Measurements from ENCODE around the gene INTS2.
"Not testable (repeated sequence)": the region's sequence is repeated elsewhere in the genome, so short reads cannot be mapped to it uniquely, and the experiment has no call there.

Gene INTS2

DNA sequence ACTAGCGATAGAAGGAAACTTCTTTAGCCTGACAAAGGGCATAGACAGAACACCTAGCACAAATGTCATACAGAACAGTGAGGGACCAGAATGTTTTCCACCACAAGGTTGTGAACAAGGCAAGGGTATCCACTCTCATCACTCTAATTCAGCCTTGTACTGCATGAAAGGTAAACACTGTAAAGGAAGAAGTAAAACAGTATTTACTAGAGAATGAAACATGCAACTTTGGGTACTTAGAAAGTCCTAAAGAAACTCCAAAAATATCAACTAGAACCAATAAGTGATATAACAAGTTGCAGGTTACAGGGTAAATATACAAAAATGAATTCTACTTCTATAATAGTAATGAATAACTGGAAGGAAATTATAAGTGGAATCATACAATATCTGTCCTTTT is 96.7 kb downstream of the INTS2 start:
- H3K9ac ChIP-seq (ENCODE audit: low read length), result no peak overlapping the region
- no peaks in the 10 kb centered on the region for H3K4me1 ChIP-seq (ENCODE audit: control insufficient read depth, low read depth, low read length)
- peaks cover 10% of the 10 kb centered on the region for H3K36me3 ChIP-seq (ENCODE audit: control insufficient read depth, low read depth, low read length)
- no peaks in the 10 kb centered on the region for H3K27me3 ChIP-seq (ENCODE audit: control insufficient read depth, insufficient read depth, low read length)
- no peak overlapping the region for H3K27ac ChIP-seq (ENCODE audit: low read length)
- peaks cover 4% of the 10 kb centered on the region for H3K9me3 ChIP-seq (ENCODE audit: control insufficient read depth, low read depth, low read length)
- no peak overlapping the region for H3K4me3 ChIP-seq (ENCODE audit: low read length)

DNA sequence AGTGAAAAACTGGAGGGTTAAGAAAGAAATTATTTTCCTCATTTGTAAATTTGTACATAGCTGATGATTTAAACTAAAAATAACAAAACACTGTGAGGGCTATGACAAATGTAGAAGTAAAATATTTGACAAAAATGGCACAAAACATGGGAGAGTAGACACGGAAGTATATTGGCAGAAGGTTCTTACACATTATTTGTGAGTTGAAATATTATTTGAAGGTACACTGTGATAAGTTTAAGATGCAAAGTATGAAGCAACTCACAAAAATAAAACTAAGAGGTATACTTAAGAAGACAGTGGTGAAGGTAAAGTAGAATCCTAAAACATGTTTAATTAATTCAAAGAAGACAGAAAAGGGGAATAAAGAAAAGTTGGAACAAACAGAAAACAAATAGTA is 99.1 kb downstream of the INTS2 start:
- H3K4me3 ChIP-seq (ENCODE audit: low read length), result no peak overlapping the region
- no peak overlapping the region for H3K27ac ChIP-seq (ENCODE audit: low read length)
- H3K9ac ChIP-seq (ENCODE audit: low read length), result no peak overlapping the region
- no peaks in the 10 kb centered on the region for H3K27me3 ChIP-seq (ENCODE audit: control insufficient read depth, insufficient read depth, low read length)
- peaks cover 4% of the 10 kb centered on the region for H3K9me3 ChIP-seq (ENCODE audit: control insufficient read depth, low read depth, low read length)
- H3K4me1 ChIP-seq (ENCODE audit: control insufficient read depth, low read depth, low read length), result no peaks in the 10 kb centered on the region
- peaks cover 3% of the 10 kb centered on the region for H3K36me3 ChIP-seq (ENCODE audit: control insufficient read depth, low read depth, low read length)

DNA sequence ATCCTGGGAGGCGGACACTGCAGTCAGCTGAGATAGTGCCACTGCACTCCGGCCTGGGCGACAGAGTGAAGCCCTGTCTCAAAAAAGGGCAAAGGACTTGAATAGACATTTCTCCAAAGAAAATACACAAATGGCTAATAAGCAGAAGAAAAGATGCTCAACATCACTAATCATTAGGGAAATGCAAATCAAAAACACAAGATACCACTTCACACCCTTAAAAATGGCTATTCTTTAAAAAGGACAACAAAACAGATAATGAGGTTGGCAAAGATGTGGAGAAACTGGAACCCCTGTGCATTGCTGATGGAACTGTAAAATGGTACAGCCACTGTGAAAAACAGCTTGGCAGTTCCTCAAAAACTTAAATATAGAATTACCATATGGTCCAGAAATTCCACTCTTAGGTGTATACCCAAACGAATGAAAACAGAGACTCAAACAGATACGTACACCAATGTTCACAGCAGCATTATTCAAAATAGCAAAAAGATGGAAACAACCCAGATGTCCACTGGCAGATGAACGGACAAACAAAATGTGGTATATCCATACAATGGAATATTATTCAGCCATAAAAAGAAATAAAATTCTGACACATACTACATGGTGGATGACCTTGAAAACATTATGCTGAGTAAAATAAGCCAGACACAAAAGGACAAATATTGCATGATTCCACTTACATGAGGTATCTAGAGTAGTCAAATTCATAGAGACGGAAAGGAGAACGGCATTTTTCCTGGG is 100.0 kb downstream of the INTS2 start:
- Histone ChIP-seq H3K4me3 (ENCODE audit: low read length) (no peak overlapping the region), H3K27me3 (ENCODE audit: control insufficient read depth, insufficient read depth, low read length) (no peaks in the 10 kb centered on the region), H3K9ac (ENCODE audit: low read length) (no peak overlapping the region), H3K36me3 (ENCODE audit: control insufficient read depth, low read depth, low read length) (peaks cover 3% of the 10 kb centered on the region), H3K27ac (ENCODE audit: low read length) (no peak overlapping the region), H3K4me1 (ENCODE audit: control insufficient read depth, low read depth, low read length) (no peaks in the 10 kb centered on the region), H3K9me3 (ENCODE audit: control insufficient read depth, low read depth, low read length) (peaks cover 4% of the 10 kb centered on the region)

DNA sequence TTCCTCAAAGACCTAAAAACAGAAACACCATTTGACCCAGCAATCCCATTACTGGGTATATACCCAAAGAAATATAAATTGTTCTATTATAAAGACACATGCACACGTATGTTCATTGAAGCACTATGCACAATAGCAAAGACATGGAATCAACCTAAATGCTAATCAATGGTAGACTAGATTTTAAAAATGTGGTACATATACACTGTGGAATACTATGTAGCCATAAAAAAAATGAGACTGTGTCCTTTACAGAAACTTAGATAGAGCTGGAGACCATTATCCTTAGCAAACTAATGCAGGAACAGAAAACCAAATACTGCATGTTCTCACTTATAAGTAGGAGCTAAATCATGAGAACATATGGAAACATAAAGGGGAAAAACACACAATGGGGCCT is 100.9 kb downstream of the INTS2 start:
- H3K27ac ChIP-seq (ENCODE audit: low read length); H3K36me3 ChIP-seq (ENCODE audit: control insufficient read depth, low read depth, low read length): not testable (repeated sequence)

DNA sequence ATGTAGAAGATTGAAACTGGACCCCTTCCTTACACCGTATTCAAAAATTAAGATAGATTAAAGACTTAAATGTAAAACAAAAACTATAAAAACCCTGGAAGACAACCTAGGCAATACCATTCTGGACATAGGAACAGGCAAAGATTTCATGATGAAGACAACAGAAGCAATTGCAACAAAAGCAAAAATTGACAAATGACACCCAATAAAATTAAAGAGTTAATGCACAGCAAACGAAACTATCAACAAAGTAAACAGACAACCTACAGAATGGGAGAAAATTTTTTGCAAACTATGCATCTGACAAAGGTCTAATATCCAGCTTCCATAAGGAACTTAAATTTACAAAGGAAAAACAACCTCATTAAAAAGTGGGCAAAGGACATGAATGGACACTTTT is 101.6 kb downstream of the INTS2 start:
- H3K27me3 ChIP-seq (ENCODE audit: control insufficient read depth, insufficient read depth, low read length); H3K4me1 ChIP-seq (ENCODE audit: control insufficient read depth, low read depth, low read length); H3K36me3 ChIP-seq (ENCODE audit: control insufficient read depth, low read depth, low read length); H3K9ac ChIP-seq (ENCODE audit: low read length); H3K4me3 ChIP-seq (ENCODE audit: low read length); H3K27ac ChIP-seq (ENCODE audit: low read length); H3K9me3 ChIP-seq (ENCODE audit: control insufficient read depth, low read depth, low read length): not testable (repeated sequence)

More for the DNA sequence above, 100.9 kb downstream of the INTS2 start:
- H3K9me3 ChIP-seq (ENCODE audit: control insufficient read depth, low read depth, low read length); H3K9ac ChIP-seq (ENCODE audit: low read length); H3K27me3 ChIP-seq (ENCODE audit: control insufficient read depth, insufficient read depth, low read length); H3K4me3 ChIP-seq (ENCODE audit: low read length); H3K4me1 ChIP-seq (ENCODE audit: control insufficient read depth, low read depth, low read length): not testable (repeated sequence)

DNA sequence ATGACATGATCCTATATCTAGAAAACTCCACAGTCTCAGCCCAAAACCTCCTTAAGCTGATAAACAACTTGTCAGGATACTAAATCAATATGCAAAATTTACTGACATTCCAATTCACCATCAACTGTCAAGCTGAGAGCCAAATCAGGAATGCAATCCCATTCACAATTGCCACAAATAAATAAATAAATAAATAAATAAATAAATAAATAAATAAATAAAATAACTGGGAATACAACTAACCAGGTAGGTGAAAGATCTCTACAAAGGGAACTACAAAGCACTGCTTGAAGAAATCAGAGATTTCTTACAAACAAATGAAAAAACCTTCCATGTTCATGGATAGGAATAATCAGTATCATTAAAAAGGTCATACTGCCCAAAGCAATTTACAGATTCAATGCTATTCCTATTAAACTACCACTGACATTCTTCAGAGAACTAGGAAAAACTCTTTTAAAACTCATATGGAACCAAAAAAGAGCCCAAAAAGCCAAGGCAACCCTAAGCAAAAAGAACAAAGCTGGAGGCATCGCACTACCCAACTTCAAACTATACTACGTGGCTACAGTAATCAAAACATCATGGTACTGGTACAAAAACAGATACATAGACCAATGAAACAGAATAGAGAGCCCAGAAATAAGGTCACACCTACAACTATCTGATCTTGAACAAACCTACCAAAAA is 102.2 kb downstream of the INTS2 start:
- Histone ChIP-seq H3K4me1 (ENCODE audit: control insufficient read depth, low read depth, low read length) (no peaks in the 10 kb centered on the region), H3K36me3 (ENCODE audit: control insufficient read depth, low read depth, low read length) (peaks cover 6% of the 10 kb centered on the region), H3K27ac (ENCODE audit: low read length) (no peak overlapping the region), H3K9ac (ENCODE audit: low read length) (no peak overlapping the region), H3K4me3 (ENCODE audit: low read length) (no peak overlapping the region), H3K27me3 (ENCODE audit: control insufficient read depth, insufficient read depth, low read length) (no peaks in the 10 kb centered on the region), H3K9me3 (ENCODE audit: control insufficient read depth, low read depth, low read length) (peaks cover 4% of the 10 kb centered on the region)

DNA sequence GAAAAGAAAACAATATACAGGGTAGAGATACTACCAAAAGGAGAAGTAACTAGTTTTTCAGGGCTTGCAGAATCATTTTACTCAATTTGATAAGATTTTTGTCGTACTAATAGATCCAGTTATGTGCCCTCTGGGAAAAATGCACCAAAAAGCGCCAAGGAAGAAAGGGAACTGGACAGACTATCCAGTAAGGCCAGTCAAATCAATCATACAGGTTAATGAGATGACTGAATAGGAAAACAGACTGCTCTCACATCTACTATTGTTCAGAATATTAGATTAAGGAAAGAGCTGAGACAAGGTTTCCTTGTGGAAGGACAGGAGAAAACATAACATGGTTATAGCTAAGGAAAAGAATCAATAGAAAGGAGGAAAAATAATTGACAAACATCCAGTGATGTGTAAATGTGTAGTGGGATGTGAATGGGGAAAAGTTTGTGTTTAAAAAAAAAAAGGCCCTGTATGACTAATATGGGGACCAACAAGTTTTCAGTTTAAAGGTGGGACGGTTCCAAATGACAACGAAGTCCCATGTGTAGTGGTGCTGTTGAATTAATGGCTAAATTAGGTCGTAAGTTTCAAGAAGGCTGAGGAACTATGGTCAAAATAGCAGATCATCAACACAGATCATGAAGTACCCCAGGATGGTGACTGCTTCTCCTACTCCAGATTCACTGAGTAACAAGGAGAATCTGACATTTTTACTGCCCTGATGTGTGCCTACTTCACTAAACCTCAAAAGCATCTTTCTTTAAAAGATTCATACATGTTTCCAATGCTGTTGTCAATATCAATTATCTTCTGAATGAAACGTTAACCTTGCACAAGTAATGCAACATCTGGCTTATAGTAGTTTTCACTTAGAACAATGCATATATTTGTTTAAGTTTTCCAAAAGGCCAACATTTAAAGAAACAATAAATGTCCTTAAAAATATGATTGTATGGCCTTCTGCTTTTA is 105.2 kb downstream of the INTS2 start:
- no peaks in the 10 kb centered on the region for H3K4me1 ChIP-seq (ENCODE audit: control insufficient read depth, low read depth, low read length)
- H3K27ac ChIP-seq (ENCODE audit: low read length), result no peak overlapping the region

DNA sequence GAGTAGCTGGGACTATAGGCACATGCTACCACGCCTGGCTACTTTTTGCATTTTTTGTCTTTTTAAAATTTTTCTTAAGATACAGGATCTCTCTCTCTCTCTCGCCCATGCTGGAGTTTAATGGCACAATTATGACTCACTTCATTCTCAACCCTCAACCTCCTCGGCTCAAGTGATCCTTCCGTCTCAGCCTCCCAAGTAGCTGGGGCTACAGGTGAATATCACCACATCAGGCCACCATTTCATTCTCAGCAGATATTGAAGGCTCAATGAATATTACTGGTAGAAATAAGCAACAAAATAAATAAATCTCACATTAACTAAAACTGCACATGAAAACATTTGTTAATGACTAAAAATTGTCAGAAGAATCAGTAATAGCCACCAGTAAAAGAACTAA is 106.1 kb downstream of the INTS2 start:
- Histone ChIP-seq H3K9me3 (ENCODE audit: control insufficient read depth, low read depth, low read length) (no peaks in the 10 kb centered on the region), H3K4me1 (ENCODE audit: control insufficient read depth, low read depth, low read length) (no peaks in the 10 kb centered on the region), H3K27me3 (ENCODE audit: control insufficient read depth, insufficient read depth, low read length) (no peaks in the 10 kb centered on the region), H3K4me3 (ENCODE audit: low read length) (no peak overlapping the region), H3K9ac (ENCODE audit: low read length) (no peak overlapping the region), H3K27ac (ENCODE audit: low read length) (no peak overlapping the region), H3K36me3 (ENCODE audit: control insufficient read depth, low read depth, low read length) (peaks cover 7% of the 10 kb centered on the region)

More for the DNA sequence above, 105.2 kb downstream of the INTS2 start:
- Histone ChIP-seq H3K36me3 (ENCODE audit: control insufficient read depth, low read depth, low read length) (peaks cover 6% of the 10 kb centered on the region), H3K9me3 (ENCODE audit: control insufficient read depth, low read depth, low read length) (no peaks in the 10 kb centered on the region), H3K9ac (ENCODE audit: low read length) (no peak overlapping the region), H3K27me3 (ENCODE audit: control insufficient read depth, insufficient read depth, low read length) (no peaks in the 10 kb centered on the region), H3K4me3 (ENCODE audit: low read length) (no peak overlapping the region)

DNA sequence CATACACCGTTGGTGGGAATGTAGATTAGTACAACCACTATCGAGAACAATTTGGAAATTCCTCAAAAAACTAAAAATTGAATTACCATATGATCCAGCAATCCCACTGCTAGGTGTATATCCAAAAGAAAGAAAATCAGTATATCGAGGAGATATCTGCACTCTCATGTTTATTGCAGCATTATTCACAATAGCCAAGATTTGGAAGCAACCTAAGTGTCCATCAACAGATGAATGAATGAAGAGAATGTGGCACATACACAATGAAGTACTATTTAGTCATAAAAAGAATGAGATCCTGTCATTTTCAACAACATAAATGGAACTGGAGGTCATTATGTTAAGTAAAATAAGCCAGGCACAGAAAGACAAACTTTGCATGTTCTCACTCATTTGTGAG is 108.5 kb downstream of the INTS2 start:
- not testable (repeated sequence) for H3K27ac ChIP-seq (ENCODE audit: low read length); H3K27me3 ChIP-seq (ENCODE audit: control insufficient read depth, insufficient read depth, low read length); H3K4me3 ChIP-seq (ENCODE audit: low read length); H3K4me1 ChIP-seq (ENCODE audit: control insufficient read depth, low read depth, low read length); H3K9me3 ChIP-seq (ENCODE audit: control insufficient read depth, low read depth, low read length); H3K9ac ChIP-seq (ENCODE audit: low read length)
- H3K36me3 ChIP-seq (ENCODE audit: control insufficient read depth, low read depth, low read length), result peaks cover 13% of the 10 kb centered on the region

DNA sequence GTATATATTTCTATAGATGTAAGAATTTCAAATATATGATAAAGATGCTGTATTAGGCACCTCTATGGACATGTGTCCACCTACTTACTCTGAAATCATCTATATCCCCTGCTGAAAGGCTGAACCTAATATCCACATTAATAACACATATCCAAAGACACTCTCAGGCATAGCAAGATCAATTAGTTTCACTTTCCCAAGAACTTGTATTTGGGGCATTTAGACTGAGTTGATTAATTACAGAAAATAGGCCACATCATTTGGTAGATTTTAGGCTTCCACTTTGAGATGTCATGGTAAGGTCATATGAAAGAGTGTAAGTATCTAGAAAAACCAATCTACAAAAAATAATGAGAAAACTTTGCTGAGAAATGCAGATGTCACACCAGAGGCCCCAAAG is 109.6 kb downstream of the INTS2 start:
- Histone ChIP-seq H3K27ac (ENCODE audit: low read length) (no peak overlapping the region), H3K36me3 (ENCODE audit: control insufficient read depth, low read depth, low read length) (peaks cover 13% of the 10 kb centered on the region), H3K9ac (ENCODE audit: low read length) (no peak overlapping the region), H3K27me3 (ENCODE audit: control insufficient read depth, insufficient read depth, low read length) (no peaks in the 10 kb centered on the region), H3K9me3 (ENCODE audit: control insufficient read depth, low read depth, low read length) (no peaks in the 10 kb centered on the region), H3K4me1 (ENCODE audit: control insufficient read depth, low read depth, low read length) (no peaks in the 10 kb centered on the region), H3K4me3 (ENCODE audit: low read length) (no peak overlapping the region)

DNA sequence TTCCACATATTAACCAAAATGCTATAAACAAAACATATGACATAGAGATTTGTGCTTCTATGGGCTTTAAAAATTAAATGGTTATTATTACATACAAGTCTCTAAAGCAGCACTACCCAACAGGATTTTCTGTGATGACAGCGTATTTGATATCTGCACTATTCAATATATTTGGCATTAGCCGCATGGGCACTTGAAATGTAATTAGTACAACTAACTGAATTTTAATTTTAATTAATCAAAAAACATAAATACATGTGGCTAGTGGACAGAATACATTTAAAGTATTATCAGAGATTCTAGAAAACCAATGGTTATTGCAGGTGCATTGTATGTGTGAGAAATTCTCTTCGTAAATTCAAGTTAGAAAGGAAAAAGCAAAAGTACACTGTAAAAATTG is 110.3 kb downstream of the INTS2 start:
- Histone ChIP-seq H3K36me3 (ENCODE audit: control insufficient read depth, low read depth, low read length) (peaks cover 13% of the 10 kb centered on the region), H3K4me3 (ENCODE audit: low read length) (no peak overlapping the region), H3K27ac (ENCODE audit: low read length) (no peak overlapping the region), H3K9me3 (ENCODE audit: control insufficient read depth, low read depth, low read length) (no peaks in the 10 kb centered on the region), H3K27me3 (ENCODE audit: control insufficient read depth, insufficient read depth, low read length) (no peaks in the 10 kb centered on the region), H3K9ac (ENCODE audit: low read length) (no peak overlapping the region), H3K4me1 (ENCODE audit: control insufficient read depth, low read depth, low read length) (no peaks in the 10 kb centered on the region)

All from iPS-18a (cell line).